Neural cell (in vitro differentiated cells): Measurements from ENCODE around the gene C22orf39. TPM values are rescaled to one million over a fixed set of nuclear protein-coding genes. Genes with fewer than 3 reads are reported as not detected.

ENCODE experiments used
- H2AFZ ChIP-seq: fragments of 200-600, 300-800 bp; sonication (generic), shearing (Covaris generic); 2 replicates; pipeline ENCODE4 v1.6.0; 2014; ENCODE audit warnings: low read depth, mild to moderate bottlenecking, antibody characterized with exemption, low read length, moderate library complexity
- H3F3A ChIP-seq: fragments of 200-600 bp; shearing (Covaris generic); 2 replicates; pipeline ENCODE4 v1.6.1; 2016; ENCODE audit warnings: mild to moderate bottlenecking, moderate library complexity, mixed read lengths, antibody characterized with exemption, low read length; ENCODE audit not compliant: insufficient read depth, poor library complexity, severe bottlenecking
- H3K27ac ChIP-seq: fragments of 200-600, 300-800 bp; sonication (generic), shearing (Covaris generic); 2 replicates; pipeline ENCODE4 v1.5.1; 2014; ENCODE audit warnings: mild to moderate bottlenecking, low read length, moderate library complexity
- H3K27me3 ChIP-seq: fragments of 300-800, 200-600 bp; sonication (generic), shearing (Covaris generic); 2 replicates; pipeline ENCODE4 v1.6.0; 2014; ENCODE audit warnings: mild to moderate bottlenecking, low read depth, low read length, moderate library complexity; ENCODE audit not compliant: insufficient read depth
- H3K36me3 ChIP-seq: fragments of 300-800, 200-600 bp; sonication (generic), shearing (Covaris generic); 2 replicates; pipeline ENCODE4 v1.5.1; 2014; ENCODE audit warnings: mild to moderate bottlenecking, antibody characterized with exemption, low read length, moderate library complexity; ENCODE audit not compliant: insufficient read depth
- H3K4me2 ChIP-seq: fragments of 300-800, 200-600 bp; sonication (generic), shearing (Covaris generic); 2 replicates; pipeline ENCODE4 v1.6.0; 2014; ENCODE audit warnings: mild to moderate bottlenecking, low read length
- H3K4me3 ChIP-seq: fragments of 300-800, 200-600 bp; sonication (generic), shearing (Covaris generic); 2 replicates; pipeline ENCODE4 v1.5.1; 2014; ENCODE audit warnings: mild to moderate bottlenecking, low read length, moderate library complexity
- H3K79me2 ChIP-seq: fragments of 200-600 bp; shearing (Covaris generic); replicated peaks from 2 replicates; pipeline ENCODE4 v1.6.0; 2014; ENCODE audit warnings: mild to moderate bottlenecking, low read length, moderate library complexity; ENCODE audit not compliant: insufficient read depth
- H3K9ac ChIP-seq: fragments of 300-800, 200-600 bp; sonication (generic), shearing (Covaris generic); 2 replicates; pipeline ENCODE4 v1.6.1; 2016; ENCODE audit warnings: mild to moderate bottlenecking, low read length, mixed read lengths
- H3K9me2 ChIP-seq: fragments of 200-600 bp; shearing (Covaris generic); 2 replicates; pipeline ENCODE4 v1.6.1; 2016; ENCODE audit warnings: mild to moderate bottlenecking, low read length, mixed read lengths; ENCODE audit not compliant: insufficient read depth
- H3K9me3 ChIP-seq: fragments of 200-600, 300-800 bp; sonication (generic), shearing (Covaris generic); 2 replicates; pipeline ENCODE4 v1.6.1; 2016; ENCODE audit warnings: mild to moderate bottlenecking, mixed run types, low read length, moderate library complexity, mixed read lengths
- H4K20me1 ChIP-seq: fragments of 200-600 bp; shearing (Covaris generic); 2 replicates; pipeline ENCODE4 v1.6.1; 2016; ENCODE audit warnings: mild to moderate bottlenecking, mixed run types; ENCODE audit not compliant: insufficient read depth
- EP300 ChIP-seq: fragments of 450-650 bp; conservative IDR thresholded peaks from 2 replicates; pipeline ENCODE4 v1.6.1; 2014; ENCODE audit warnings: antibody characterized with exemption, mild to moderate bottlenecking, moderate library complexity; ENCODE audit not compliant: poor library complexity, severe bottlenecking
- EZH2 ChIP-seq: fragments of 200-600, 300-800 bp; shearing (Covaris generic), sonication (generic); IDR thresholded peaks from 2 replicates; pipeline ENCODE4 v1.6.1; 2014; ENCODE audit warnings: antibody characterized with exemption, low read length, borderline replicate concordance, mild to moderate bottlenecking; ENCODE audit not compliant: insufficient read depth, poor library complexity, severe bottlenecking
- MXI1 ChIP-seq: fragments of 450-650 bp; conservative IDR thresholded peaks from 2 replicates; pipeline ENCODE4 v1.6.1; 2014; ENCODE audit warnings: antibody characterized with exemption, mild to moderate bottlenecking; ENCODE audit not compliant: poor library complexity, severe bottlenecking
- POLR2AphosphoS5 ChIP-seq: IDR thresholded peaks from 2 replicates; pipeline ENCODE4 v1.6.1; 2012
- RAD21 ChIP-seq: fragments of 450-650 bp; conservative IDR thresholded peaks from 2 replicates; pipeline ENCODE4 v1.6.1; 2014; ENCODE audit warnings: antibody characterized with exemption, mild to moderate bottlenecking, moderate library complexity
- REST ChIP-seq: IDR thresholded peaks from 2 replicates; pipeline ENCODE4 v1.6.1; 2012; ENCODE audit warnings: borderline replicate concordance
- SMC3 ChIP-seq: fragments of 450-650 bp; conservative IDR thresholded peaks from 2 replicates; pipeline ENCODE4 v1.6.1; 2014; ENCODE audit warnings: antibody characterized with exemption, mild to moderate bottlenecking, moderate library complexity; ENCODE audit not compliant: poor library complexity
- TAF1 ChIP-seq: IDR thresholded peaks from 2 replicates; pipeline ENCODE4 v1.6.1; 2012; ENCODE audit warnings: low read depth
- polyA plus RNA-seq: library from polyadenylated mRNA; depleted of rRNA; stranded (reverse); fragments of >200 nt; gene quantifications from 2 replicates; pipeline ENCODE4 v1.2.3, GENCODE V29; 2014
- TF ChIP-seq, protein P1 (sequence below): fragments of 450-650 bp; IDR thresholded peaks from 2 replicates; pipeline ENCODE4 v1.5.1; 2014; ENCODE audit warnings: antibody characterized with exemption, mild to moderate bottlenecking, moderate library complexity; ENCODE audit not compliant: poor library complexity, severe bottlenecking

C22orf39 gene
- polyA plus RNA-seq, 1 donor from 2014 or later: 94.9 TPM

- Histone ChIP-seq H3F3A (no peaks in the 10 kb centered on the region), H3K9me3 (no peaks in the 10 kb centered on the region), H3K27me3 (no peaks in the 10 kb centered on the region), H3K9me2 (no peaks in the 10 kb centered on the region), H3K36me3 (no peaks in the 10 kb centered on the region), H3K9ac (no peak overlapping the region), H3K4me3 (no peak overlapping the region), H3K4me2 (no peak overlapping the region), H4K20me1 (no peaks in the 10 kb centered on the region), H3K79me2 (no peaks in the 10 kb centered on the region), H3K27ac (no peak overlapping the region), H2AFZ (no peak overlapping the region)
- TF ChIP-seq POLR2AphosphoS5 (no peak), MXI1 (no peak), RAD21 (no peak), SMC3 (no peak), REST (no peak), TAF1 (no peak), EZH2 (no peak), EP300 (no peak)
- TF ChIP-seq, protein P1, sequence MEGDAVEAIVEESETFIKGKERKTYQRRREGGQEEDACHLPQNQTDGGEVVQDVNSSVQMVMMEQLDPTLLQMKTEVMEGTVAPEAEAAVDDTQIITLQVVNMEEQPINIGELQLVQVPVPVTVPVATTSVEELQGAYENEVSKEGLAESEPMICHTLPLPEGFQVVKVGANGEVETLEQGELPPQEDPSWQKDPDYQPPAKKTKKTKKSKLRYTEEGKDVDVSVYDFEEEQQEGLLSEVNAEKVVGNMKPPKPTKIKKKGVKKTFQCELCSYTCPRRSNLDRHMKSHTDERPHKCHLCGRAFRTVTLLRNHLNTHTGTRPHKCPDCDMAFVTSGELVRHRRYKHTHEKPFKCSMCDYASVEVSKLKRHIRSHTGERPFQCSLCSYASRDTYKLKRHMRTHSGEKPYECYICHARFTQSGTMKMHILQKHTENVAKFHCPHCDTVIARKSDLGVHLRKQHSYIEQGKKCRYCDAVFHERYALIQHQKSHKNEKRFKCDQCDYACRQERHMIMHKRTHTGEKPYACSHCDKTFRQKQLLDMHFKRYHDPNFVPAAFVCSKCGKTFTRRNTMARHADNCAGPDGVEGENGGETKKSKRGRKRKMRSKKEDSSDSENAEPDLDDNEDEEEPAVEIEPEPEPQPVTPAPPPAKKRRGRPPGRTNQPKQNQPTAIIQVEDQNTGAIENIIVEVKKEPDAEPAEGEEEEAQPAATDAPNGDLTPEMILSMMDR: no peak
Measured at GRCh38 chr22:19463491-19464469, 16.3 kb upstream of the C22orf39 start.

DNA sequence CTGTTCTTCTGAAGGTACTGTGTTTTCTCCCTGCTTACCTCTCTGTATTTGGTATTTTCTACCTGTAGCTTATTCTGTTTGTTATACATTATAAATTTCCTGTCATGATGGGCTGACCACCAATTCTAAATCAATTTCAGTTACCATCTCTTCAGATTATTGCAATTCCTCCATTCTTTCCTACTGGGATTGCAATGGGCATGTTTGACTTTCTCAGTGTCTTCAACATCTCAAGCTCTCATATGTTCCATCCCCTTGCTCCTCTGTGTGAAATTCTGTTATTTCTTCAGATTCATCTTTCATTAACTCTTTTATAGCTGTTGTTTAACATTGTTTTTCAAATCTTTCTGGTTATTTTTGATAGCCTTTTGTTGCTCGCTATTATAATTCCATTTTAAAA, 15.5 kb upstream of the C22orf39 start:
- Histone ChIP-seq H3K4me2 (no peak overlapping the region), H3K9me3 (no peaks in the 10 kb centered on the region), H3K79me2 (no peaks in the 10 kb centered on the region), H3K9ac (no peak overlapping the region), H3K27ac (no peak overlapping the region), H3K36me3 (no peaks in the 10 kb centered on the region), H3F3A (no peaks in the 10 kb centered on the region), H4K20me1 (no peaks in the 10 kb centered on the region), H2AFZ (no peak overlapping the region), H3K27me3 (no peaks in the 10 kb centered on the region), H3K9me2 (no peaks in the 10 kb centered on the region), H3K4me3 (no peak overlapping the region)
- TF ChIP-seq MXI1: no peak
- no peak for TF ChIP-seq TAF1
- no peak for TF ChIP-seq EP300
- TF ChIP-seq, protein P1: no peak
- TF ChIP-seq RAD21: no peak
- TF ChIP-seq POLR2AphosphoS5: no peak
- no peak for TF ChIP-seq EZH2
- TF ChIP-seq REST: no peak
- TF ChIP-seq SMC3: no peak
